ENCODE results near the gene SFMBT1.

The SFMBT1 gene

DNA sequence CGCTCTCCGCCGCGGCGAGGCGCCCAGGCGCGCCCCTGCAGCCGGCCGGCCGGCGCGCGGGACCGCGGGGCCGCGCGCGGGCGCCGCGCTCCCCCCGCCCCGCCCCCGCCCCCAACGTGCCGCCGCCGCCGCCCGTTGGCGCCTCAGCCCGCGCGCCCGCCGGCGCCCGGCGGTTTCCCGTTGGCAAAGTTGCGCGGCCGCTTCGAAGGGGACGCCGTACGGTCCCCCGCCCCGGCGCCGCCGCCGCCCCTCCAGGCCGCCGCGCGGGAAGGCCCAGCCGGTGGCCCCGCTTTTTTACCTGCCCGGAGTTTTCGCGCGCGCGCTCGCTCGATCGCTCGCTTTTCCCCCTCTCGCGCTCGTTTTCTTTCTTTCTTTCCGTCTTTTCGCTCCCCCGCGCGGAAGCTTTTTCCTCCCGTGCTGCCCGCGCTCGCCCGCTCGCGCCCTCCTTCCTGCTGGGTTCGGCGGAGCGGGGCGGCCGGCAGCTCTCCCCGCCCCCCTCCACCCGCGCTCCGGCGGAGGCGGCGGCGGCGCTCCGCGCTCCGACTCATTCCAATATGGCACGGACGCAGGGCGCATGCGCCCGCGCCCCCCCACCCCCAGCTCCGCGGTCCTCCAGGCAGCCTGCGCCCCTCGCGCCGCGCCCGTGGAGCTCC is at the start of gene SFMBT1:
Gene SFMBT1 (minus strand): TSS at position 556 of the 653 bp plus-strand sequence. CDS start 76,945 bp downstream, outside the sequence.
- Histone ChIP-seq H3K36me3 (ENCODE audit: control insufficient read depth, insufficient read depth, low read length) (no peaks in the 10 kb centered on the region), H3K4me3 (ENCODE audit: low read length) (peak within 1 kb of the TSS; percentile 90), H3K4me1 (ENCODE audit: control insufficient read depth, insufficient read depth, low read length) (peaks cover 4% of the 10 kb centered on the region), H3K9ac (ENCODE audit: low read length) (peak within 1 kb of the TSS; percentile 73), H3K27ac (ENCODE audit: low read depth, low read length) (peak within 1 kb of the TSS; percentile 87), H3K27me3 (ENCODE audit: control insufficient read depth, insufficient read depth, low read length) (no peaks in the 10 kb centered on the region)

GRCh38 chr3:53092942-53093341 is 47.1 kb upstream of the SFMBT1 start:
- H3K9ac ChIP-seq (ENCODE audit: low read length) = no peak overlapping the region
- H3K27me3 ChIP-seq (ENCODE audit: control insufficient read depth, insufficient read depth, low read length) = no peaks in the 10 kb centered on the region
- H3K27ac ChIP-seq (ENCODE audit: low read depth, low read length) = no peak overlapping the region
- H3K4me1 ChIP-seq (ENCODE audit: control insufficient read depth, insufficient read depth, low read length) = no peaks in the 10 kb centered on the region
- H3K36me3 ChIP-seq (ENCODE audit: control insufficient read depth, insufficient read depth, low read length) = peaks cover 29% of the 10 kb centered on the region
- H3K4me3 ChIP-seq (ENCODE audit: low read length) = no peak overlapping the region

GRCh38 chr3:53092216-53092615 is 46.3 kb upstream of the SFMBT1 start:
- Histone ChIP-seq H3K4me1 (ENCODE audit: control insufficient read depth, insufficient read depth, low read length) (no peaks in the 10 kb centered on the region), H3K36me3 (ENCODE audit: control insufficient read depth, insufficient read depth, low read length) (peaks cover 29% of the 10 kb centered on the region), H3K27ac (ENCODE audit: low read depth, low read length) (no peak overlapping the region), H3K4me3 (ENCODE audit: low read length) (no peak overlapping the region), H3K27me3 (ENCODE audit: control insufficient read depth, insufficient read depth, low read length) (no peaks in the 10 kb centered on the region), H3K9ac (ENCODE audit: low read length) (no peak overlapping the region)

- H3K36me3 ChIP-seq (ENCODE audit: control insufficient read depth, insufficient read depth, low read length) = peaks cover 29% of the 10 kb centered on the region
- H3K4me3 ChIP-seq (ENCODE audit: low read length) = no peak overlapping the region
- H3K9ac ChIP-seq (ENCODE audit: low read length) = no peak overlapping the region
- no peaks in the 10 kb centered on the region for H3K27me3 ChIP-seq (ENCODE audit: control insufficient read depth, insufficient read depth, low read length)
- H3K27ac ChIP-seq (ENCODE audit: low read depth, low read length) = no peak overlapping the region
- H3K4me1 ChIP-seq (ENCODE audit: control insufficient read depth, insufficient read depth, low read length) = no peaks in the 10 kb centered on the region
Measured at GRCh38 chr3:53091011-53091410, 45.1 kb upstream of the SFMBT1 start.

DNA sequence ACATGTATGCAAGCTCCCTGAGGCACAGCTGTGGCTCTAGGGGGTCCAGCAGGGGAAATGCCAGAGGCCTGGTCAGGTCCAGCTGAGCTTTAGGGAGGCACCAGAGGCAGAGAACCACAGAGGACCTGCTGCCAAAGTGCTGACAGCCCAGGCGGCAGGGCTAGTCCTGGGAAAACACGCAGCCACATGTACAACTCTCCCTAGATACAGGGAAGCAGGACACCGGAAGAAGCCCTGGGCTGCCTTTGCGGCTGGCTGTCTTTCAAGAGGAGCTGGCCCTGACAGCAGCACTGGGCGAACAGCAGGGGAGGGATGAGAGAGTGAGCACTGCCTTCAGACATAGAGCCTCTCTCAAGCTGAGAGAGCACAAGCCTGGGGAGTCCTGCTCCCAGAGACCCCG is 43.6 kb upstream of the SFMBT1 start:
- Histone ChIP-seq H3K27me3 (ENCODE audit: control insufficient read depth, insufficient read depth, low read length) (no peaks in the 10 kb centered on the region), H3K36me3 (ENCODE audit: control insufficient read depth, insufficient read depth, low read length) (peaks cover 27% of the 10 kb centered on the region), H3K4me3 (ENCODE audit: low read length) (no peak overlapping the region), H3K9ac (ENCODE audit: low read length) (no peak overlapping the region), H3K27ac (ENCODE audit: low read depth, low read length) (no peak overlapping the region), H3K4me1 (ENCODE audit: control insufficient read depth, insufficient read depth, low read length) (no peaks in the 10 kb centered on the region)

DNA sequence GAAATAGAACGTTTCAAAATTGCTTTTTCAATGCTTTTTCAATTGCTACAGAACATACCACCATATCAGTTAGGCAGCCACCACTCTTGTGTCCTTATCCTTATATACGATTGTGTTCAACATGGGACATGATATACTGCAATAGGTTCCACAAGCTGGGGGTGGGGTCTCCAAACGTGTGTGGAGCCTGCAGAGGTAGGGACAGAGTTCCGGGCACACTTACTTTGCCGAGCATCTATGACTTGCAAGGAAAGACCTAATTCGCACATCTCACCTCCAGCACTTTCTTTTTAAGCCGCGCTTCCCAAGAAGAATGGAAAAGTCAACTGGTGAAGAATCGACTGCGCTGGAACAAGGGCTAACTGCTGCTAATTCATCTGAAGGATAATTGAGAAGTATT is 39.6 kb upstream of the SFMBT1 start:
- Histone ChIP-seq H3K27ac (ENCODE audit: low read depth, low read length) (no peak overlapping the region), H3K4me1 (ENCODE audit: control insufficient read depth, insufficient read depth, low read length) (peaks cover 7% of the 10 kb centered on the region), H3K9ac (ENCODE audit: low read length) (no peak overlapping the region), H3K4me3 (ENCODE audit: low read length) (no peak overlapping the region), H3K36me3 (ENCODE audit: control insufficient read depth, insufficient read depth, low read length) (peaks cover 5% of the 10 kb centered on the region), H3K27me3 (ENCODE audit: control insufficient read depth, insufficient read depth, low read length) (no peaks in the 10 kb centered on the region)

DNA sequence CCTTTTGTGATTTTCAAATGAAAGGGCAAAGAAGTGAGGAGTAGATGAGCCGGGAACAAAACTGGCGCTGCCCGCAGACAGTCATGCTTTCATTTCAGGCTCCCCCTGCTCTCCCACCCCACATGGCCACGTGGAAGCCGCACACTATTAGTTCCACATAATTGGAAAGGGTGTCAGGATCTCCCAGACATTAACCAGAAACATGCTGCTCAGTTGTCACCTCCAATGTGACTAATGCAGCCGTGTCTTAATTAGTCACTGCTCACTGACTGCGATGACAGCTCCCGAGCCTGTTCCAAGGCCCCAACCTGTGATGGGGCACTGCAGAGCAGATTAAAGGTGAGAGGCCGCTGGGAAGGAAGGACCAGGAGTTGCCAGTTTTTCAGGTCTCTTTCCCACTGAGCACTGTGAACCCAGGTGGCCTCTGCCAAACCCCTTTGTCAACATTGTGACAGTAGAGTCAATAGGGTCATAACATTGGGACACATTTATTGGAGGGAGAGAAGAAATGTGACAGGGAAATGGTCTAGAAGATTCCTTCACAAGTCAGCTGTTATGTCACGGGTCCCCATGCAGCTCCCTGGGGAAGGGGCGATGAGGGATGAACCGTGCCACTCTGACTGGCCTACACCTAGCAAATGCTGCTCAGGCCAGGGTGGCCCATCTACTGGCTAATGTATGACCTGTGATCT is 38.6 kb upstream of the SFMBT1 start:
- Histone ChIP-seq H3K27ac (ENCODE audit: low read depth, low read length) (no peak overlapping the region), H3K36me3 (ENCODE audit: control insufficient read depth, insufficient read depth, low read length) (no peaks in the 10 kb centered on the region), H3K4me1 (ENCODE audit: control insufficient read depth, insufficient read depth, low read length) (peaks cover 7% of the 10 kb centered on the region), H3K4me3 (ENCODE audit: low read length) (no peak overlapping the region), H3K27me3 (ENCODE audit: control insufficient read depth, insufficient read depth, low read length) (no peaks in the 10 kb centered on the region), H3K9ac (ENCODE audit: low read length) (no peak overlapping the region)

DNA sequence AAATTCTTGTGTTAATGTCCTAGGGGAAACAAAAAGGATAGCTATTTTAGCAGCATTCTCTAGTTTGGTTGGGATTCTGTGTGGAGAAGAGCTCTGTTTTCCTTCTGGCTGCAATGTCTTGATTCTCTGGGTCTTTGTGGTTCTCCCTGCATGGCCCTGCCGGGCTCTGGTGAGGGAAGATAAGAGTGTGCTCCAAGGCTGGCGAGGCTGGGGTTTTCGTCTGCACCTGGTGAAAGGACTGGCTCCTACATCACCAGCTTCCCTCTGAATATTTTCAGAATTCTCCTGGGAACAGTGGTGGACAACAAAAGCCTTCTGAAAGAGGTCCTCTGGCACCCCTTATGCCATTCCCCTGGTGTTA is 38.1 kb upstream of the SFMBT1 start:
- no peaks in the 10 kb centered on the region for H3K27me3 ChIP-seq (ENCODE audit: control insufficient read depth, insufficient read depth, low read length)
- H3K9ac ChIP-seq (ENCODE audit: low read length) = no peak overlapping the region
- H3K27ac ChIP-seq (ENCODE audit: low read depth, low read length) = no peak overlapping the region
- H3K36me3 ChIP-seq (ENCODE audit: control insufficient read depth, insufficient read depth, low read length) = no peaks in the 10 kb centered on the region
- H3K4me3 ChIP-seq (ENCODE audit: low read length) = no peak overlapping the region
- peaks cover 7% of the 10 kb centered on the region for H3K4me1 ChIP-seq (ENCODE audit: control insufficient read depth, insufficient read depth, low read length)

GRCh38 chr3:53083521-53083920 is 37.6 kb upstream of the SFMBT1 start:
- Histone ChIP-seq H3K4me3 (ENCODE audit: low read length) (no peak overlapping the region), H3K27ac (ENCODE audit: low read depth, low read length) (no peak overlapping the region), H3K4me1 (ENCODE audit: control insufficient read depth, insufficient read depth, low read length) (peaks cover 7% of the 10 kb centered on the region), H3K27me3 (ENCODE audit: control insufficient read depth, insufficient read depth, low read length) (no peaks in the 10 kb centered on the region), H3K9ac (ENCODE audit: low read length) (no peak overlapping the region), H3K36me3 (ENCODE audit: control insufficient read depth, insufficient read depth, low read length) (no peaks in the 10 kb centered on the region)

DNA sequence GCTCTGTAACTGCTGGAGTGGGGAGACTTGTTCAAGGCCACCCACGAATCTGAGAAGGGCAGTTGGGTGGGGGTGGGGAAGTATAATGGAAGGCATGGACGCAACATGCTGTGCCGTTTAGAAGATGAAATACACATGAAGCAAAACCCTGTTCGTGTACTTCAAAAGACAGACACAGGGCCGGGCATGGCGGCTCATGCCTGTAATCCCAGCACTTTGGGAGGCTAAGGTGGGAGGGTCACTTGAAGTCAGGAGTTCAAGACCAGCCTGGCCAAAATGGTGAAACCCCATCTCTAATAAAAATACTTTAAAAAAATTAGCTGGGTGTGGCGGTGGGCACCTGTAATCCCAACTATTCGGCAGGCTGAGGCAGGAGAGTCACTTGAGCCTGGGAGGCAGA is 36.9 kb upstream of the SFMBT1 start:
- Histone ChIP-seq H3K9ac (ENCODE audit: low read length) (no peak overlapping the region), H3K36me3 (ENCODE audit: control insufficient read depth, insufficient read depth, low read length) (no peaks in the 10 kb centered on the region), H3K4me3 (ENCODE audit: low read length) (no peak overlapping the region), H3K27ac (ENCODE audit: low read depth, low read length) (no peak overlapping the region), H3K4me1 (ENCODE audit: control insufficient read depth, insufficient read depth, low read length) (peaks cover 7% of the 10 kb centered on the region), H3K27me3 (ENCODE audit: control insufficient read depth, insufficient read depth, low read length) (no peaks in the 10 kb centered on the region)

- peaks cover 7% of the 10 kb centered on the region for H3K4me1 ChIP-seq (ENCODE audit: control insufficient read depth, insufficient read depth, low read length)
- no peaks in the 10 kb centered on the region for H3K36me3 ChIP-seq (ENCODE audit: control insufficient read depth, insufficient read depth, low read length)
- H3K27ac ChIP-seq (ENCODE audit: low read depth, low read length) = no peak overlapping the region
- H3K9ac ChIP-seq (ENCODE audit: low read length) = no peak overlapping the region
- H3K27me3 ChIP-seq (ENCODE audit: control insufficient read depth, insufficient read depth, low read length) = no peaks in the 10 kb centered on the region
- H3K4me3 ChIP-seq (ENCODE audit: low read length) = no peak overlapping the region
Measured at GRCh38 chr3:53081318-53081717, 35.4 kb upstream of the SFMBT1 start.

- H3K4me1 ChIP-seq (ENCODE audit: control insufficient read depth, insufficient read depth, low read length) = peaks cover 7% of the 10 kb centered on the region
- H3K9ac ChIP-seq (ENCODE audit: low read length) = no peak overlapping the region
- no peaks in the 10 kb centered on the region for H3K27me3 ChIP-seq (ENCODE audit: control insufficient read depth, insufficient read depth, low read length)
- no peak overlapping the region for H3K27ac ChIP-seq (ENCODE audit: low read depth, low read length)
- H3K36me3 ChIP-seq (ENCODE audit: control insufficient read depth, insufficient read depth, low read length) = no peaks in the 10 kb centered on the region
- no peak overlapping the region for H3K4me3 ChIP-seq (ENCODE audit: low read length)
Measured at GRCh38 chr3:53080612-53081205, 34.8 kb upstream of the SFMBT1 start.

All from rectal smooth muscle tissue (tissue), 1 donor.